Natural killer cell (primary cell): ENCODE data around the gene RMDN3. TPM values are rescaled to one million over a fixed set of nuclear protein-coding genes. Genes with fewer than 3 reads are reported as not detected.

Experiments
- ATAC-seq, 3 donors: fragments of 150-1000 bp in 2 of 3; fragments of 200-7000 bp in 1 of 3; cut with Tn5 transposase; 1 replicate in 1 of 3; 2 replicates in 2 of 3; pipeline ENCODE4 v1.10.0; 2021; ENCODE audit warnings: mild to moderate bottlenecking in 2 of 3, moderate library complexity in 2 of 3
- DNase-seq, 2 donors: peaks; one replicate each; pipeline versions ENCODE4 v3.0.0 to v3.0.0-alpha.2; 2013 to 2021; ENCODE audit warnings: mixed read lengths in 1 of 2
- H3K27ac ChIP-seq: one replicate; pipeline ENCODE4 v1.5.1; 2013; ENCODE audit warnings: mild to moderate bottlenecking, low read length
- H3K27me3 ChIP-seq: one replicate; pipeline ENCODE4 v1.6.1; 2013; ENCODE audit warnings: low read length; ENCODE audit not compliant: control insufficient read depth, insufficient read depth
- H3K36me3 ChIP-seq: one replicate; pipeline ENCODE4 v1.6.1; 2013; ENCODE audit warnings: low read length; ENCODE audit not compliant: control insufficient read depth, insufficient read depth
- H3K4me1 ChIP-seq: one replicate; pipeline ENCODE4 v1.6.1; 2013; ENCODE audit warnings: low read length; ENCODE audit not compliant: control insufficient read depth, insufficient read depth
- H3K4me3 ChIP-seq: one replicate; pipeline ENCODE4 v1.5.1; 2013; ENCODE audit warnings: low read length
- H3K9me3 ChIP-seq: one replicate; pipeline ENCODE4 v1.6.1; 2013; ENCODE audit warnings: low read length; ENCODE audit not compliant: control insufficient read depth, insufficient read depth
- H3K27ac Mint-ChIP-seq, 2 donors: one replicate each; pipeline ENCODE4 v1.8.0; 2022; ENCODE audit warnings: mild to moderate bottlenecking in 2 of 2, mixed read lengths in 2 of 2, moderate library complexity in 1 of 2
- H3K27me3 Mint-ChIP-seq, 2 donors: one replicate each; pipeline ENCODE4 v1.8.0; 2022; ENCODE audit warnings: low read depth in 2 of 2, mixed read lengths in 2 of 2
- H3K36me3 Mint-ChIP-seq: one replicate; pipeline ENCODE4 v1.8.0; 2022; ENCODE audit warnings: mixed read lengths
- H3K4me1 Mint-ChIP-seq, 2 donors: one replicate each; pipeline ENCODE4 v1.8.0; 2022; ENCODE audit warnings: mixed read lengths in 2 of 2
- H3K4me3 Mint-ChIP-seq: one replicate; pipeline ENCODE4 v1.8.0; 2022; ENCODE audit warnings: mild to moderate bottlenecking, moderate library complexity, mixed read lengths
- H3K9me3 Mint-ChIP-seq, 2 donors: one replicate each; pipeline ENCODE4 v1.8.0; 2022; ENCODE audit warnings: mixed read lengths in 2 of 2
- CTCF ChIP-seq: fragments of 200-600 bp; IDR thresholded peaks from one replicate; pipeline ENCODE4 v1.8.0; 2022; ENCODE audit warnings: antibody characterized with exemption
- WGBS: methylation state at CpG from one replicate; pipeline ENCODE4 v1.1.7; 2013; ENCODE audit warnings: missing lambda C conversion rate; ENCODE audit not compliant: insufficient coverage; 5-methylcytosine and 5-hydroxymethylcytosine counted together
- intact Hi-C: fragments of 100-400 bp; cut with micrococcal nuclease; formaldehyde crosslinking; loops from one replicate; pipeline ENCODE4 v1.14.2; 2022
- total RNA-seq, 4 donors: library from RNA; stranded (reverse); fragments of 120-200 nt in 1 of 4; gene quantifications; one replicate each; pipeline versions ENCODE4 v1.2.3 to v1.2.4, GENCODE V29; 2013 to 2022

RMDN3 gene
- total RNA-seq, 3 donors from 2014 or later (not counting 1 experiment from before 2014, with no cell fraction given) = 52.8 to 82.3 (median 72.0) TPM

- peak overlapping the region; percentile 47 for H3K4me3 Mint-ChIP-seq
- peaks cover 32% of the 10 kb centered on the region for H3K4me1 ChIP-seq
- H3K36me3 ChIP-seq = peaks cover 3% of the 10 kb centered on the region
- no peaks in the 10 kb centered on the region for H3K36me3 Mint-ChIP-seq
- H3K27me3 ChIP-seq = no peaks in the 10 kb centered on the region
- no peaks in the 10 kb centered on the region for H3K9me3 ChIP-seq
- H3K27ac ChIP-seq = no peak overlapping the region
- ATAC-seq (no peak), DNase-seq (no peak)
- H3K27me3 Mint-ChIP-seq = no peaks in the 10 kb centered on the region
- intact Hi-C loops = no loop called here
- H3K27ac Mint-ChIP-seq = peak overlapping the region in 1 of 2 donors; percentile 60
- 59% methylated on average over 6 of the region's 6 CpGs for WGBS
- no peak for TF ChIP-seq CTCF
- H3K4me1 Mint-ChIP-seq = peaks cover 32 to 38% of the 10 kb centered on the region in 2 donors
- H3K4me3 ChIP-seq = no peak overlapping the region
- H3K9me3 Mint-ChIP-seq = no peaks in the 10 kb centered on the region
Measured at GRCh38 chr15:40756938-40757337, 1.9 kb upstream of the RMDN3 start.

- no peak for TF ChIP-seq CTCF
- no peaks in the 10 kb centered on the region for H3K36me3 Mint-ChIP-seq
- peaks cover 39 to 46% of the 10 kb centered on the region in 2 donors for H3K4me1 Mint-ChIP-seq
- Histone ChIP-seq H3K27ac (peak overlapping the region; percentile 90), H3K4me3 (peak overlapping the region; percentile 97), H3K9me3 (no peaks in the 10 kb centered on the region), H3K27me3 (no peaks in the 10 kb centered on the region), H3K36me3 (peaks cover 14% of the 10 kb centered on the region), H3K4me1 (peaks cover 40% of the 10 kb centered on the region)
- DNase-seq (no peak), ATAC-seq (no peak)
- 83% methylated on average over 9 of the region's 10 CpGs for WGBS
- H3K4me3 Mint-ChIP-seq = peak overlapping the region; percentile 99
- H3K27ac Mint-ChIP-seq = peak overlapping the region; percentile 98
- no peaks in the 10 kb centered on the region for H3K27me3 Mint-ChIP-seq
- intact Hi-C loops = loop anchor here (1.0 to 2.0 kb wide), 5 partner anchors 7 to 187 kb away; partner anchors contain the start of genes DNAJC17, RPUSD2 and ZFYVE19
- H3K9me3 Mint-ChIP-seq = no peaks in the 10 kb centered on the region
Measured at GRCh38 chr15:40755812-40756208, 756 bp upstream of the RMDN3 start.

DNA sequence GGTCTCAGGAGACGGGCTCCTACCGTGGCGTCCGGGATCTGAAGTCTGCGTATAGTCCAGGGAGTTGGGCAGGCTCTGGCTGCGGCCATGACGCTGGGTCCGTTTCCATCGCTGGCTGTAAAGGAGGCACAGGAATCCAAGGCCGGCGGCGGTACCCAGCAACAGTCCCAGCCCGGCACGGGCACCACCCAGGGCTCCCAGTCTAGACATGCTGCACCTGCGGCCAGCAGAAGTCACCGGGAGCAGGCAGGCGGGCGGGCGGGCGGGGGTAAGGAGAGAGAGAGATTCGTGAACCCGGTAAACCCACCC, 526 bp downstream of the RMDN3 start:
- no peaks in the 10 kb centered on the region for H3K27me3 ChIP-seq
- H3K27ac ChIP-seq = peak overlapping the region; percentile 90
- Mint-ChIP-seq H3K4me3 (peak overlapping the region; percentile 99), H3K36me3 (no peaks in the 10 kb centered on the region), H3K9me3 (no peaks in the 10 kb centered on the region), H3K27ac (peak overlapping the region; percentile 98), H3K27me3 (no peaks in the 10 kb centered on the region), H3K4me1 (peaks cover 39 to 49% of the 10 kb centered on the region in 2 donors)
- ATAC-seq (peak; percentile 2 to 14 (median 6)), DNase-seq (peak; percentile 37 to 46)
- intact Hi-C loops = loop anchor here (1.0 to 2.0 kb wide), 2 partner anchors 10 to 52 kb away; partner anchors contain the start of genes DNAJC17 and ZFYVE19
- WGBS = under 1% methylated on average over 22 of the region's 22 CpGs
- TF ChIP-seq CTCF = no peak
- H3K4me3 ChIP-seq = peak overlapping the region; percentile 97
- peaks cover 43% of the 10 kb centered on the region for H3K4me1 ChIP-seq
- H3K9me3 ChIP-seq = no peaks in the 10 kb centered on the region
- peaks cover 21% of the 10 kb centered on the region for H3K36me3 ChIP-seq

GRCh38 chr15:40751745-40752144, 3.3 kb downstream of the RMDN3 start:
- H3K27me3 ChIP-seq = no peaks in the 10 kb centered on the region
- Mint-ChIP-seq H3K4me1 (peaks cover 54 to 64% of the 10 kb centered on the region in 2 donors), H3K27ac (peak overlapping the region; percentile 98), H3K27me3 (no peaks in the 10 kb centered on the region), H3K9me3 (no peaks in the 10 kb centered on the region), H3K36me3 (no peaks in the 10 kb centered on the region), H3K4me3 (no peak overlapping the region)
- peaks cover 32% of the 10 kb centered on the region for H3K36me3 ChIP-seq
- 95% methylated on average over 12 of the region's 12 CpGs for WGBS
- intact Hi-C loops = no loop called here
- H3K27ac ChIP-seq = peak overlapping the region; percentile 12
- DNase-seq (no peak), ATAC-seq (no peak)
- no peak overlapping the region for H3K4me3 ChIP-seq
- no peaks in the 10 kb centered on the region for H3K9me3 ChIP-seq
- H3K4me1 ChIP-seq = peaks cover 51% of the 10 kb centered on the region
- no peak for TF ChIP-seq CTCF
